ENCODE measurements around the gene SNAP47. TPM values are rescaled to one million over a fixed set of nuclear protein-coding genes. Genes with fewer than 3 reads are reported as not detected.

The SNAP47 gene
- total RNA-seq, 4 donors from 2014 or later, result 24.1 to 49.0 (median 38.4) TPM

GRCh38 chr1:227741166-227741870 lies 6.1 kb downstream of the SNAP47 start:
- whole genome bisulfite sequencing, 2 donors (ENCODE audit: low coverage in 1 of 2), result 84 to 94% methylated on average over 2 to 17 of the region's 17 CpGs
- no peaks in the 10 kb centered on the region for H3K36me3 ChIP-seq
- in situ Hi-C loops (cut with MboI; ENCODE audit: low pct_ligation_motif_present in 1 of 4, low pct_unique_long_range_greater_than_20kb in 1 of 4, low sequenced_read_pairs in 3 of 4), result no loop called here
- H3K4me3 ChIP-seq, result no peak overlapping the region
- H3K27ac ChIP-seq, result no peak overlapping the region
- TF ChIP-seq POLR2AphosphoS5 (IDR thresholded peaks at IDR 0.05) (no peak), POLR2A (IDR thresholded peaks at IDR 0.05) (no peak), CTCF (IDR thresholded peaks at IDR 0.05) (no peak), EP300 (IDR thresholded peaks at IDR 0.05; ENCODE audit: low read depth) (no peak)
- intact Hi-C loops (cut with DNase I; ENCODE audit: low total_unique reads), result no loop called here
- no peak for DNase-seq
- H3K9me3 ChIP-seq, result no peaks in the 10 kb centered on the region
- H3K27me3 ChIP-seq, result no peaks in the 10 kb centered on the region
- peaks cover 3 to 17% (median 9%) of the 10 kb centered on the region in 4 donors for H3K4me1 ChIP-seq

GRCh38 chr1:227742738-227743715 lies 7.8 kb downstream of the SNAP47 start:
- 93 to 100% methylated on average over 4 to 18 of the region's 18 CpGs for WGBS, 2 donors (ENCODE audit: low coverage in 1 of 2)
- in situ Hi-C loops (cut with MboI; ENCODE audit: low pct_ligation_motif_present in 1 of 4, low pct_unique_long_range_greater_than_20kb in 1 of 4, low sequenced_read_pairs in 3 of 4), result no loop called here
- intact Hi-C loops (cut with DNase I; ENCODE audit: low total_unique reads), result no loop called here
- no peaks in the 10 kb centered on the region for H3K9me3 ChIP-seq
- TF ChIP-seq POLR2AphosphoS5 (IDR thresholded peaks at IDR 0.05) (no peak), POLR2A (IDR thresholded peaks at IDR 0.05) (no peak), CTCF (IDR thresholded peaks at IDR 0.05) (no peak), EP300 (IDR thresholded peaks at IDR 0.05; ENCODE audit: low read depth) (no peak)
- DNase-seq, result no peak
- H3K27ac ChIP-seq, result no peak overlapping the region
- H3K4me3 ChIP-seq, result no peak overlapping the region
- peaks cover 9 to 12% (median 9%) of the 10 kb centered on the region in 4 donors for H3K4me1 ChIP-seq
- no peaks in the 10 kb centered on the region for H3K27me3 ChIP-seq
- H3K36me3 ChIP-seq, result no peaks in the 10 kb centered on the region

- DNase-seq, result peak; percentile 62
- Histone ChIP-seq H3K36me3 (no peaks in the 10 kb centered on the region), H3K27ac (peak overlapping the region; percentile 14 to 41 (median 32)), H3K9me3 (no peaks in the 10 kb centered on the region), H3K27me3 (no peaks in the 10 kb centered on the region), H3K4me1 (peaks cover 12 to 25% (median 19%) of the 10 kb centered on the region in 4 donors), H3K4me3 (no peak overlapping the region)
- in situ Hi-C loops (cut with MboI; ENCODE audit: low pct_ligation_motif_present in 1 of 4, low pct_unique_long_range_greater_than_20kb in 1 of 4, low sequenced_read_pairs in 3 of 4), result no loop called here
- no peak for TF ChIP-seq POLR2A (IDR thresholded peaks at IDR 0.05)
- TF ChIP-seq CTCF (IDR thresholded peaks at IDR 0.05), result no peak
- no peak for TF ChIP-seq POLR2AphosphoS5 (IDR thresholded peaks at IDR 0.05)
- no peak for TF ChIP-seq EP300 (IDR thresholded peaks at IDR 0.05; ENCODE audit: low read depth)
- WGBS, 2 donors (ENCODE audit: low coverage in 1 of 2), result 47% methylated on average over 8 of the region's 8 CpGs; no CpG with 5 or more reads in 1 of the 2 donors
- intact Hi-C loops (cut with DNase I; ENCODE audit: low total_unique reads), result no loop called here
Measured at GRCh38 chr1:227744668-227745067, 9.4 kb downstream of the SNAP47 start.
